ENCODE measurements around the gene TEX13D.

Gene TEX13D

DNA sequence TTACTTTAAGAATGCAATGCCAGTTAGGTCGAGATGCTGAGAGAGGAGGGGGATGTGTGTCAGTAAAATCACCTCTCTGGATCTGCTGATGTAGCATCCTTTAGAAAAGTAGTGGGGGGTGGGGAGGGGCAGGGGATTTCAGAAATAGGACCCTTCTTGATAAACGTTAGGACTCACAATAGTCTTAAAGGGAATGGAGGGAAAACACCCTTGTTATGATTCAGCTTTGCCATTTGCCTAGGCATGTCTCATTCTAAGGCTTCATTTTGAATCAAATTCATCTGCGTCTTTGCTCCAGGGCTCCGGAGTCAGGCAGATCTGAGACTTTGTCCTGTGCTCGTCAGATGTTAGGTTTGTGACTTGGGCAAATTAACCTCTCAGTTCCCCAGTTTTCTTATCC, 14.8 kb downstream of the TEX13D start:
- DNase-seq (ENCODE audit: insufficient read length, low spot score) (no peak), FAIRE-seq (no peak)

DNA sequence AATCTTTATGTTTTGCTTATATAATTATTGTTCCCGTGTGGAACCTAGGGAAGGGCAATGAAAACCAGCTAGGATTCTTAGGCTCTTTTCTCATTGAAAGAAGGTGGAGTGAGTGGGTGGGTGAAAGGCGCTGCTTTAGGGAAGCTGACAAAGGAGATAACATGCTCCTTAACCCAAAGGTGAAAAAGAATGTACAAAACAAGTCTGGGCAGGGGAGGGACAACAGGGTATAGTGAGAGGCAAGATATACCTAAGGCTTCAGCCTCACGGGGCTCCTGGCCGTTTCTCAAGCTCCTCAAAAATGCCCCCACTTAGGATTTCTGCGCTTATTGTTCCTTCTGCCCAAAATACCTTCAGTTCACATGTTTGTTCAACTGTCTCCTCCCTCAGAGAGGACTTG, 15.7 kb downstream of the TEX13D start:
- FAIRE-seq = no peak
- DNase-seq (ENCODE audit: insufficient read length, low spot score) = no peak

DNA sequence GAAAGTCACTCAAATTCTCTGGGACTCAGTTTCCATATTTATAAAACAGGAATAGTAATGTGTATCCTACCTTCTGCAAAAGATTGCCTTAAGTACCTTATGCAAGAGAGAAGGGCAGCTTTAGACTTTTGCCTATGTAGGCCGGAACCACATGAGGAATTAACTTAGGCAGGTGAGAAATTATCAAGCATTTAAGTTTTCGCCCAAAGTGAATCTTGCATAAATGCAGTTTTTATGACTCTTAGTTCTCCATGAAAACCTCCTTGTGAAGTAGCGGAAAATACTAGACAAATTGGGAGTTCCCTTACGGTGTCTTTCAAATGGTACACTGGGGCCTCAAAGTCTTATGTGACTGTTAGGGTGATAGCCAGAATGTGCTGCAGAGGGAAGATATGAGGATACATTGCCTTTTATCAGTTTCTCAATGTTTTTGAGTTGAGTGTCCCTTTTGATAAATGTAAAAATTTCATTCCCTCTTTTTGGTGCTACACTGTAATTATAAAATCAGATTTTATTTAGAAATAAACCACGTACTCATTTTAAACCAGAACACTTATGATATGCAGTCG, 16.5 kb downstream of the TEX13D start:
- DNase-seq (ENCODE audit: insufficient read length, low spot score) = no peak
- no peak for FAIRE-seq

GRCh38 chrX:124354648-124355047, 22.2 kb downstream of the TEX13D start:
- no peak for FAIRE-seq

GRCh38 chrX:124358800-124359383, 26.4 kb downstream of the TEX13D start:
- DNase-seq (ENCODE audit: insufficient read length, low spot score) (no peak), FAIRE-seq (no peak)

More at GRCh38 chrX:124354648-124355047, 22.2 kb downstream of the TEX13D start:
- no peak for DNase-seq (ENCODE audit: insufficient read length, low spot score)

- no peak for FAIRE-seq
- no peak for DNase-seq (ENCODE audit: insufficient read length, low spot score)
These were observed 29.6 kb downstream of the TEX13D start for GRCh38 chrX:124362072-124362471.

- FAIRE-seq = no peak
- DNase-seq (ENCODE audit: insufficient read length, low spot score) = no peak
These were observed 30.3 kb downstream of the TEX13D start for GRCh38 chrX:124362761-124363160.

- FAIRE-seq = no peak
- no peak for DNase-seq (ENCODE audit: insufficient read length, low spot score)
These were observed 37.3 kb downstream of the TEX13D start for GRCh38 chrX:124369722-124370121.

GRCh38 chrX:124373348-124373747, 40.9 kb downstream of the TEX13D start:
- FAIRE-seq (no peak), DNase-seq (ENCODE audit: insufficient read length, low spot score) (no peak)

DNA sequence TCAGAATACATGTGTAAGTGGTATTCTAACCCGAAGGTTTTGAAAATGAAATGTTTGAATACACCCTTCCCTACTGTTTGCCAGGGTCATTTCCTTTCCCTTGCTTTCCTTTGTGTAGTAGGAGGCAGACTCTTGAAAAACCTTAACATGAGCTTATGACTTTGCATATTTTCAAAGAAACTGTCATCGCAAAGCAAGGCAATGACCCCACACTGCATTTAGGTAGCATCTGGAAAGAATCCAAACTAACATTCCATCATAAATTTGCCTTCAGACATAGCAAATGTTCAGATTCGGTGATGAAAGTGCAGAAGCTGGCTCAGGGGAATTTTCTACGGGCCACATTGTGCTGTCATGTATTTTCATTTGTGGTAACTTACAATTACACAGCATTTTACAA, 46.2 kb downstream of the TEX13D start:
- FAIRE-seq (no peak), DNase-seq (ENCODE audit: insufficient read length, low spot score) (no peak)

- no peak for FAIRE-seq
These were observed 50.9 kb downstream of the TEX13D start for GRCh38 chrX:124383354-124383753.

GRCh38 chrX:124386401-124386800, 53.9 kb downstream of the TEX13D start:
- FAIRE-seq = no peak
- DNase-seq (ENCODE audit: insufficient read length, low spot score) = no peak

More at GRCh38 chrX:124383354-124383753, 50.9 kb downstream of the TEX13D start:
- no peak for DNase-seq (ENCODE audit: insufficient read length, low spot score)

Measured in HTR-8/SVneo (cell line).